HepG2 (cell line): ENCODE data around the gene CFAP210. TPM values are rescaled to one million over a fixed set of nuclear protein-coding genes. Genes with fewer than 3 reads are reported as not detected.

Source experiments
- FOSL2 ChIP-seq: sonication (generic); formaldehyde crosslinking; IDR thresholded peaks from 2 replicates; pipeline ENCODE4 v1.4.0; 2020; ENCODE audit warnings: missing genetic modification reagents
- GTF2F1 ChIP-seq: fragments of 150-350 bp; IDR thresholded peaks from 2 replicates; pipeline ENCODE4 v1.6.1; 2014; ENCODE audit warnings: low read length
- NFE2 ChIP-seq: sonication (generic); formaldehyde crosslinking; IDR thresholded peaks from 2 replicates; pipeline ENCODE4 v1.4.0; 2020; ENCODE audit warnings: missing genetic modification reagents
- NR2F1 ChIP-seq, 2 experiments: fragments of 450-650 bp in 1 of 2; formaldehyde crosslinking in 1 of 2; IDR thresholded peaks; 2 replicates each; pipeline versions ENCODE4 v1.5.0 to v1.6.1; 2016 to 2020; ENCODE audit warnings: mild to moderate bottlenecking in 1 of 2, missing compliant biosample characterization in 1 of 2, missing genetic modification reagents in 1 of 2, moderate library complexity in 1 of 2
- PHF5A ChIP-seq: IDR thresholded peaks from one replicate; pipeline ENCODE4 v1.6.1; 2018; ENCODE audit warnings: low read depth, missing genetic modification reagents; ENCODE audit not compliant: unreplicated experiment
- RBM39 ChIP-seq: fragments of 200-400 bp; formaldehyde crosslinking; IDR thresholded peaks from one replicate; pipeline ENCODE4 v1.6.1; 2018; ENCODE audit warnings: antibody characterized with exemption, mild to moderate bottlenecking, low read depth, low read length; ENCODE audit not compliant: poor library complexity, severe bottlenecking
- RNF2 ChIP-seq: fragments of 450-650 bp; conservative IDR thresholded peaks from 2 replicates; pipeline ENCODE4 v1.6.1; 2016; ENCODE audit warnings: low read depth
- SNRNP70 ChIP-seq: fragments of 200-400 bp; formaldehyde crosslinking; IDR thresholded peaks from 2 replicates; pipeline ENCODE4 v1.6.1; 2017; ENCODE audit warnings: mild to moderate bottlenecking, low read depth, low read length, moderate library complexity
- SRSF1 ChIP-seq: fragments of 200-400 bp; formaldehyde crosslinking; optimal IDR thresholded peaks from 2 replicates; pipeline ENCODE3; 2017; ENCODE audit warnings: mild to moderate bottlenecking, low read depth, low read length, moderate library complexity
- ZC3H13 ChIP-seq: sonication (generic); formaldehyde crosslinking; IDR thresholded peaks from 2 replicates; pipeline ENCODE4 v1.8.1; 2023; ENCODE audit warnings: mild to moderate bottlenecking, missing genetic modification reagents, moderate library complexity
- ZFAT ChIP-seq: sonication (generic); formaldehyde crosslinking; conservative IDR thresholded peaks from 2 replicates; pipeline ENCODE4 v1.8.1; 2023; ENCODE audit warnings: missing genetic modification reagents, inconsistent platforms
- ZIK1 ChIP-seq: sonication (generic); formaldehyde crosslinking; IDR thresholded peaks from 2 replicates; pipeline ENCODE4 v1.5.0; 2020; ENCODE audit warnings: mild to moderate bottlenecking, low read depth, missing genetic modification reagents, borderline replicate concordance
- ZNF256 ChIP-seq: sonication (generic); formaldehyde crosslinking; conservative IDR thresholded peaks from 2 replicates; pipeline ENCODE4 v1.4.0; 2020; ENCODE audit warnings: missing genetic modification reagents
- ZNF329 ChIP-seq: sonication (generic); formaldehyde crosslinking; IDR thresholded peaks from 2 replicates; pipeline ENCODE4 v1.9.0; 2021; ENCODE audit warnings: low read depth, mild to moderate bottlenecking, missing genetic modification reagents
- ZNF660 ChIP-seq: sonication (generic); formaldehyde crosslinking; IDR thresholded peaks from 2 replicates; pipeline ENCODE4 v1.5.1; 2020; ENCODE audit warnings: mild to moderate bottlenecking, low read depth, missing genetic modification reagents, borderline replicate concordance
- ZSCAN25 ChIP-seq: sonication (generic); formaldehyde crosslinking; IDR thresholded peaks from 2 replicates; pipeline ENCODE4 v1.8.0; 2022; ENCODE audit warnings: mild to moderate bottlenecking, missing genetic modification reagents
- polyA plus RNA-seq, 8 experiments: library from polyadenylated mRNA; depleted of rRNA in 3 of 8; stranded (reverse) in 7 of 8; unstranded in 1 of 8; fragments of >200 nt; fragmentation: Illumina TruSeq in 4 of 8; extraction: Trizol in 4 of 8; gene quantifications; 2 replicates each; pipeline versions ENCODE4 v1.2.1 to v1.2.3, GENCODE V29; 2011 to 2016; ENCODE audit warnings: low read depth in 4 of 8, missing spikeins in 1 of 8, mixed read lengths in 1 of 8; ENCODE audit not compliant: insufficient read depth in 1 of 8
- total RNA-seq, 5 experiments: library from RNA; depleted of rRNA; stranded (reverse); fragments of >200 nt; fragmentation: Illumina TruSeq; extraction: Trizol; gene quantifications; 2 replicates each; pipeline ENCODE4 v1.2.3, GENCODE V29; 2016; ENCODE audit warnings: low read depth in 1 of 5
- TF ChIP-seq, protein P1 (sequence below): sonication (generic); formaldehyde crosslinking; IDR thresholded peaks from 2 replicates; pipeline ENCODE4 v1.8.1; 2022; ENCODE audit warnings: low read depth, mild to moderate bottlenecking, missing genetic modification reagents
- TF ChIP-seq, protein P2 (sequence below): sonication (generic); formaldehyde crosslinking; IDR thresholded peaks from 2 replicates; pipeline ENCODE4 v1.8.1; 2022; ENCODE audit warnings: mild to moderate bottlenecking, missing genetic modification reagents
- TF ChIP-seq, protein P3 (sequence below): sonication (generic); formaldehyde crosslinking; IDR thresholded peaks from 2 replicates; pipeline ENCODE4 v1.8.0; 2022; ENCODE audit warnings: mild to moderate bottlenecking, missing genetic modification reagents, moderate library complexity
- TF ChIP-seq, protein P4 (sequence below): sonication (generic); formaldehyde crosslinking; IDR thresholded peaks from 2 replicates; pipeline ENCODE4 v1.4.0; 2020; ENCODE audit warnings: missing genetic modification reagents

CFAP210 gene
- total and polyA plus RNA-seq, 2 of the 13 experiments (the other 11 are each of a cell fraction or from before 2014, with no cell fraction given), result 0.18 TPM; not detected in 1

DNA sequence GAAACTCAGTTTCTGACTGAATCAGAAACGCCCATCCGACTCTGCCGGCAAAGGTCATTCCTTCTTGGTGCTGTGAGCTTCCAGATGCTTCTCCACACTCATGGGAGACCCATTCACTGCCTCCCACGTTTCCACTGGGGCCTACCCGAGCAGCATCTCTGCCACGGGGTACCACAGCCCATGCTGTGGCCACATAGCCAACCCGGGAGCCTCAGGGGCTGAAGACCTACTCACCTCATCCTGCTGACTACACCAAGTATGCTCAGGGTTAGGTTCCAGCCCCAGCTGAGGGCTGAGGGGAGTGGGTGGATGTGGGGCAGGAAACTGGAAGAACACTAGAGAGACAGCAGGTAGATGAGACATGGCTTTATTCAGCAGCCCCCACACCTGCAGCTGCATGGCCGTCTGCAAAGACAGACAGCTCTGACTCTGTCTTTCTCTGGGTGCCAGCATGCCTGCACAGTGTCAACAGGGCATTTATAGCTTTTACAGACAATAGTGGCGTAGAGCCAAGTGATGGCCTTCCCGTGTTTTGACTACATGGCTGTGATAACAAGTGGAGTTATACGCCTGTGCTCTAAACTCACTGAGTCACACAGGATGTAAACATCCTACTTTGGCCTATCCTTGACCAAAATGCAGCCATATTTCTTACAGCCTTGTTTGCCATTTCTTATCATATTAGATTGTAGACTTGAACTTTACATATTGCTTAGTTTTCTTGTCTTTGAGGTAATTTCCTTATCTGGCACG is 22.9 kb upstream of the CFAP210 start (continued):
- TF ChIP-seq, protein P1, sequence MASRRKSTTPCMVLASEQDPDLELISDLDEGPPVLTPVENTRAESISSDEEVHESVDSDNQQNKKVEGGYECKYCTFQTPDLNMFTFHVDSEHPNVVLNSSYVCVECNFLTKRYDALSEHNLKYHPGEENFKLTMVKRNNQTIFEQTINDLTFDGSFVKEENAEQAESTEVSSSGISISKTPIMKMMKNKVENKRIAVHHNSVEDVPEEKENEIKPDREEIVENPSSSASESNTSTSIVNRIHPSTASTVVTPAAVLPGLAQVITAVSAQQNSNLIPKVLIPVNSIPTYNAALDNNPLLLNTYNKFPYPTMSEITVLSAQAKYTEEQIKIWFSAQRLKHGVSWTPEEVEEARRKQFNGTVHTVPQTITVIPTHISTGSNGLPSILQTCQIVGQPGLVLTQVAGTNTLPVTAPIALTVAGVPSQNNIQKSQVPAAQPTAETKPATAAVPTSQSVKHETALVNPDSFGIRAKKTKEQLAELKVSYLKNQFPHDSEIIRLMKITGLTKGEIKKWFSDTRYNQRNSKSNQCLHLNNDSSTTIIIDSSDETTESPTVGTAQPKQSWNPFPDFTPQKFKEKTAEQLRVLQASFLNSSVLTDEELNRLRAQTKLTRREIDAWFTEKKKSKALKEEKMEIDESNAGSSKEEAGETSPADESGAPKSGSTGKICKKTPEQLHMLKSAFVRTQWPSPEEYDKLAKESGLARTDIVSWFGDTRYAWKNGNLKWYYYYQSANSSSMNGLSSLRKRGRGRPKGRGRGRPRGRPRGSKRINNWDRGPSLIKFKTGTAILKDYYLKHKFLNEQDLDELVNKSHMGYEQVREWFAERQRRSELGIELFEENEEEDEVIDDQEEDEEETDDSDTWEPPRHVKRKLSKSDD (CRISPR knock-in tag), result no peak
- TF ChIP-seq, protein P2, sequence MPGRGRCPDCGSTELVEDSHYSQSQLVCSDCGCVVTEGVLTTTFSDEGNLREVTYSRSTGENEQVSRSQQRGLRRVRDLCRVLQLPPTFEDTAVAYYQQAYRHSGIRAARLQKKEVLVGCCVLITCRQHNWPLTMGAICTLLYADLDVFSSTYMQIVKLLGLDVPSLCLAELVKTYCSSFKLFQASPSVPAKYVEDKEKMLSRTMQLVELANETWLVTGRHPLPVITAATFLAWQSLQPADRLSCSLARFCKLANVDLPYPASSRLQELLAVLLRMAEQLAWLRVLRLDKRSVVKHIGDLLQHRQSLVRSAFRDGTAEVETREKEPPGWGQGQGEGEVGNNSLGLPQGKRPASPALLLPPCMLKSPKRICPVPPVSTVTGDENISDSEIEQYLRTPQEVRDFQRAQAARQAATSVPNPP (CRISPR knock-in tag), result no peak
- TF ChIP-seq ZSCAN25 (CRISPR knock-in tag) (no peak), ZC3H13 (CRISPR knock-in tag) (no peak; the same call in 1 of the 2 replicates), NR2F1 (CRISPR knock-in tag; IDR thresholded peaks at IDR 0.05) (0 out of 4 replicates have a peak, but pooled peaks have one; percentile 16 to 40), RBM39 (no peak), SNRNP70 (no peak), ZNF660 (CRISPR knock-in tag) (no peak), FOSL2 (peak; percentile 97), ZFAT (CRISPR knock-in tag) (no peak), ZNF329 (CRISPR knock-in tag) (no peak), GTF2F1 (no peak), ZNF256 (CRISPR knock-in tag) (no peak), SRSF1 (no peak), ZIK1 (CRISPR knock-in tag) (no peak), RNF2 (no peak), NFE2 (no peak), PHF5A (CRISPR knock-in tag) (no peak)
- TF ChIP-seq, protein P3, sequence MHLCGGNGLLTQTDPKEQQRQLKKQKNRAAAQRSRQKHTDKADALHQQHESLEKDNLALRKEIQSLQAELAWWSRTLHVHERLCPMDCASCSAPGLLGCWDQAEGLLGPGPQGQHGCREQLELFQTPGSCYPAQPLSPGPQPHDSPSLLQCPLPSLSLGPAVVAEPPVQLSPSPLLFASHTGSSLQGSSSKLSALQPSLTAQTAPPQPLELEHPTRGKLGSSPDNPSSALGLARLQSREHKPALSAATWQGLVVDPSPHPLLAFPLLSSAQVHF, result no peak
- TF ChIP-seq, protein P4, sequence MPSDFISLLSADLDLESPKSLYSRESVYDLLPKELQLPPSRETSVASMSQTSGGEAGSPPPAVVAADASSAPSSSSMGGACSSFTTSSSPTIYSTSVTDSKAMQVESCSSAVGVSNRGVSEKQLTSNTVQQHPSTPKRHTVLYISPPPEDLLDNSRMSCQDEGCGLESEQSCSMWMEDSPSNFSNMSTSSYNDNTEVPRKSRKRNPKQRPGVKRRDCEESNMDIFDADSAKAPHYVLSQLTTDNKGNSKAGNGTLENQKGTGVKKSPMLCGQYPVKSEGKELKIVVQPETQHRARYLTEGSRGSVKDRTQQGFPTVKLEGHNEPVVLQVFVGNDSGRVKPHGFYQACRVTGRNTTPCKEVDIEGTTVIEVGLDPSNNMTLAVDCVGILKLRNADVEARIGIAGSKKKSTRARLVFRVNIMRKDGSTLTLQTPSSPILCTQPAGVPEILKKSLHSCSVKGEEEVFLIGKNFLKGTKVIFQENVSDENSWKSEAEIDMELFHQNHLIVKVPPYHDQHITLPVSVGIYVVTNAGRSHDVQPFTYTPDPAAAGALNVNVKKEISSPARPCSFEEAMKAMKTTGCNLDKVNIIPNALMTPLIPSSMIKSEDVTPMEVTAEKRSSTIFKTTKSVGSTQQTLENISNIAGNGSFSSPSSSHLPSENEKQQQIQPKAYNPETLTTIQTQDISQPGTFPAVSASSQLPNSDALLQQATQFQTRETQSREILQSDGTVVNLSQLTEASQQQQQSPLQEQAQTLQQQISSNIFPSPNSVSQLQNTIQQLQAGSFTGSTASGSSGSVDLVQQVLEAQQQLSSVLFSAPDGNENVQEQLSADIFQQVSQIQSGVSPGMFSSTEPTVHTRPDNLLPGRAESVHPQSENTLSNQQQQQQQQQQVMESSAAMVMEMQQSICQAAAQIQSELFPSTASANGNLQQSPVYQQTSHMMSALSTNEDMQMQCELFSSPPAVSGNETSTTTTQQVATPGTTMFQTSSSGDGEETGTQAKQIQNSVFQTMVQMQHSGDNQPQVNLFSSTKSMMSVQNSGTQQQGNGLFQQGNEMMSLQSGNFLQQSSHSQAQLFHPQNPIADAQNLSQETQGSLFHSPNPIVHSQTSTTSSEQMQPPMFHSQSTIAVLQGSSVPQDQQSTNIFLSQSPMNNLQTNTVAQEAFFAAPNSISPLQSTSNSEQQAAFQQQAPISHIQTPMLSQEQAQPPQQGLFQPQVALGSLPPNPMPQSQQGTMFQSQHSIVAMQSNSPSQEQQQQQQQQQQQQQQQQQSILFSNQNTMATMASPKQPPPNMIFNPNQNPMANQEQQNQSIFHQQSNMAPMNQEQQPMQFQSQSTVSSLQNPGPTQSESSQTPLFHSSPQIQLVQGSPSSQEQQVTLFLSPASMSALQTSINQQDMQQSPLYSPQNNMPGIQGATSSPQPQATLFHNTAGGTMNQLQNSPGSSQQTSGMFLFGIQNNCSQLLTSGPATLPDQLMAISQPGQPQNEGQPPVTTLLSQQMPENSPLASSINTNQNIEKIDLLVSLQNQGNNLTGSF, result no peak
